Measurements from ENCODE around the gene ARHGAP9.
A peak's percentile ranks its signal among the peaks of the same experiment; 100 is the strongest.
"Not testable (repeated sequence)": the region's sequence is repeated elsewhere in the genome, so short reads cannot be mapped to it uniquely, and the experiment has no call there.

ARHGAP9 gene

DNA sequence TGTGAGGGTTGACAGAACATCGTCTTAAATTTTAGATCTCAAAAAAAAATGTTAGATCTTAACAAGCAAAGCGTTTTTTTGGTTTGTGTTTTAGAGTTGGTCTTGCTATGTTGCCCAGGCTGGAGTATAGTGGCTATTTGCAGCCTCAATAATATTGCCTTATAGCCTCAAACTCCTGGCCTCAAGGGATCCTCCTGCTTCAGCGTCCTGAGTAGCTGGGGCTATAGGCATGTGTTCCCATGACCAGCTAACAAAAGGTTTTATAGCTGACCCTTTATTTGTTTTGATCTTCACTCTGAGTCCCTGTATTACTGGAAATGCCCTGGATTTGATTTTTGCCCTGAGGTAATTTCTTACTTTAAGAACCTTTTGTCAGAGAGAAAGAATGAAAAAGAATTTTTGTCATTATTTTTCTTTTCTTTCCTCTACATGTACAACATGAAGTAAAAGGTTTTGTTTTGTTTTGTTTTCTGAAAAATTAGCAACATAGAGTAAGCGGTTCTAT, 39.9 kb downstream of the ARHGAP9 start:
- no peak for DNase-seq (ENCODE audit: low read depth in 1 of 2, low spot score in 1 of 2)

DNA sequence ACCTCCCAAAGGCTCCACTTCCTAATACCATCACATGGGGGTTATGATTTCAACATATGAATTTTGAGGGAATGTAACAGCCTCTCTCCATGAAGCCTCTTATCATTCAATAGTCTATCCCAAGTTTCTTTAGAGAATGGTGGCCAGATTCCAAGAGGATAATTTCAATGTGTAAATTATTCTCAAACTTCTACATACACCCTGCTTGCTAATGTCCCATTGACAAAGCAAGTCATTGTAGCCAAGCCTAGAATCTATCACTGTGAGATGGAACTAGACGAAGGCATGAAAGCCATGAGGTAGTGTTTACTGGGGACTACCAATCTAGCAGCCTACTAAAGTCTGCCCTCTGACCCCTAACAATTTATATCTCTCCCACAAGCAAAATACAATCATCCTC, 41.3 kb downstream of the ARHGAP9 start:
- no peak for DNase-seq (ENCODE audit: low read depth in 1 of 2, low spot score in 1 of 2)

DNA sequence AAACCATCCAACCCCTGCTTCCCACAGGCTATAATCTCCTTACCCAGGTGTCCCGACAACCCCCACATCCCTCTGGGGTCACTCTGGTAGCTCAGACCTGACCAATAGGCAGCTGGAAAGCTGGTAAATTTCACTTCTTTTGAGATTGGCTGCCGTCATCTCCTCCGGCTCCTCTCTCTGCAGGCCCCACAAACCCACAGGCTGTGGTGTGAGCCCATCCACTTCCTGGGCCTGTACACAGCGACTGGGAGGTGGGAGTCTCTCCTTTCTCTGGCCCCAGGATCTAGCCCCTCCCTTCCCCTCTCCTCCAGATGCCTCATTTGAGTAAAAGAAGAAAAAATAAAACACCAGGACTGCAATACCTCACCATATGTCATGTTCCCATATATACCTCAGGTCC, 44.4 kb downstream of the ARHGAP9 start:
- no peak for DNase-seq (ENCODE audit: low read depth in 1 of 2, low spot score in 1 of 2)

DNA sequence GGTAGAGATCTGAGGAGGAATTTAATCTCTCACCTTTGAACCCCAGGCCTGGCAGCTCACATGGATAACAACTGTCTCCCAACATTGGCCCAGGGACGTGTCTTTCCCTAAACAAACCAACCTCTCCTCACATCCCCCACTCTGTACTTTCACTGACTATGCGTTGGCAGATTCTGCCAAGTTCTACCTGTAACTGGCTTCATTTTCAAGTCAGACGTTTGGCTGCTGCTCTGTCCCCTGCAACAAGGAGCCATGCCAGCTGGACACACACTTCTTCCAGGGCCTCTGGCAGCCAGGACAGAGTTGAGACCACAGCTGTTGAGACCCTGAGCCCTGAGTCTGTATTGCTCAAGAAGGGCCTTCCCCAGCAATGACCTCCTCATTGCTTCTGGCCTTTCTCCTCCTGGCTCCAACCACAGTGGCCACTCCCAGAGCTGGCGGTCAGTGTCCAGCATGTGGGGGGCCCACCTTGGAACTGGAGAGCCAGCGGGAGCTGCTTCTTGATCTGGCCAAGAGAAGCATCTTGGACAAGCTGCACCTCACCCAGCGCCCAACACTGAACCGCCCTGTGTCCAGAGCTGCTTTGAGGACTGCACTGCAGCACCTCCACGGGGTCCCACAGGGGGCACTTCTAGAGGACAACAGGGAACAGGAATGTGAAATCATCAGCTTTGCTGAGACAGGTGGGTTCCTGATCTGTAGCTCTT, 45.0 kb downstream of the ARHGAP9 start, which contains the start of gene INHBC:
Gene INHBC (plus strand): TSS at position 268 of the 707 bp plus-strand sequence. CDS start 103 bp downstream, at position 371.
- DNase-seq (ENCODE audit: low read depth in 1 of 2, low spot score in 1 of 2), result no peak

DNA sequence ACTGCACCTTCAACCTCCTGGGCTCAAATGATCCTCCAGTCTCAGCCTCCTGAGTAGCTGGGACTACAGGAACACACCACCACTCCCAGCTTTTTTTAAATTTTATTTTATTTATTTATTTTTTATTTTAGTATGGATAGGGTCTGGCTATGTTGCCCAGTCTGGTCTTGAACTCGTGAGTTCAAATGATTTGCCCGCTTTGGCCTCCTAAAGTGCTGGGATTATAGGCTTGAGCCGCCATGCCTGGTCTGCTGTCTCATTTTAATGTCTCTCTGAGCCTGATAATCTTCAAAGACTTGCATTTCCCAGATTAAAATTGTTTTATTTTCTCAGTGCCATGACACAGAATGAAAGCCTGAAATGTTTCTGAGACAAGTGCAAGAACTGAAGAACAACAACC, 46.3 kb downstream of the ARHGAP9 start:
- DNase-seq (ENCODE audit: low read depth in 1 of 2, low spot score in 1 of 2), result no peak

DNA sequence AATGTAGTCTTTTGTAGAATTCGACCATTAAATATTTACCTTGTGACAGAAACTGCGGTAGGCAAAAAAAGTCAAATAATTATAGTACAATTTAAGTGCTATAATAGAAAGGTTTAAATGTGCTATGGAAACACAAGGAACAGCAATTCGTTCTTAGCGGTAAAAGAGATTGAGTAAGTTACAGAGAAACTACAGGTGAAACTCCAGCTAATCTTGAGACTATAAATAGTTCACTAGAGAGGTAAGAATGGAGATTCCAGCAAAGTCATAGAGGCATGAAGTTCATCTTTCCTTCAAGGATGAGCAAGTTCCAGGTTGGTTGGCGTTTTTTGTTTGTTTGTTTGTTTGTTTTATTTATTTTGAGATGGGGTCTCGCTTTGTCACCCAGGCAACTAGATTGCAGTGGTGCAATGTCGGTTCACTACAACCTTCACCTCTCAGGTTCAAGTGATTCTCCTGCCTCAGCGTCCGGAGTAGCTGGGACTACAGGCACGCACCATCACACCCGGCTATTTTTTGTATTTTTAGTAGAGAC, 47.9 kb downstream of the ARHGAP9 start:
- DNase-seq (ENCODE audit: low read depth in 1 of 2, low spot score in 1 of 2), result no peak

DNA sequence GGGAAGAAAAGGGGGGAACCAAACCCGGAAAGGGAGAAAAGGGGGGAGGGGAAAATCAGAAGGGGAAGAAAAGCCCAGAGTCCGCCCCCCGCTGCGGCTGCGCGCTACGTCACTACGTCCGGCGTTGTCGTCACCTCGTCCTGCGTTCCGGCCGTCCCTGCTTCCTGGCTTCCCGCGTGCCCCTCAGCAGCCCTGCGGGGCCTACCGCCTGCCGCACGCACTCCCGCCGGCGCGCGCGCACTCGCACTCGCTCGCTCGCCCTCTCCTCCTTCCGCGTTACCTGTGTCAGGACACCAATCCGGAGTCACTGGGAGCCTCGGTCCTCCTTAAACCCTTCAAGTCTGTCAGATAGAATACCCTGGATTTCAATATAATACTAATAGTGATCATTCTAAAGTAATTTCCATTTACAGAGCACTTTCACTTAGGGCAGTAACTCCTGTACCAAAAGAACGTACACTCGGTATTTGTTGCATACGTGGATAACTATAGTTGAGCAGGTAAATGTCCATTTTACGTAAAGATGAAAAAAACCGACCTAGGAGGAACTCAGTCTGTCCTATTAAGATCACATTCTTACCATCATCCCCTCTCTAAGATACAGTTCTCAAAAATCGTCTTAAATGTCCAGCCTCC, 48.6 kb downstream of the ARHGAP9 start, which contains the start of gene R3HDM2:
Gene R3HDM2 (minus strand): TSS at position 113 of the 636 bp plus-strand sequence. CDS start 120,615 bp downstream, outside the sequence.
- peak; percentile 92 to 95 for DNase-seq (ENCODE audit: low read depth in 1 of 2, low spot score in 1 of 2)

DNA sequence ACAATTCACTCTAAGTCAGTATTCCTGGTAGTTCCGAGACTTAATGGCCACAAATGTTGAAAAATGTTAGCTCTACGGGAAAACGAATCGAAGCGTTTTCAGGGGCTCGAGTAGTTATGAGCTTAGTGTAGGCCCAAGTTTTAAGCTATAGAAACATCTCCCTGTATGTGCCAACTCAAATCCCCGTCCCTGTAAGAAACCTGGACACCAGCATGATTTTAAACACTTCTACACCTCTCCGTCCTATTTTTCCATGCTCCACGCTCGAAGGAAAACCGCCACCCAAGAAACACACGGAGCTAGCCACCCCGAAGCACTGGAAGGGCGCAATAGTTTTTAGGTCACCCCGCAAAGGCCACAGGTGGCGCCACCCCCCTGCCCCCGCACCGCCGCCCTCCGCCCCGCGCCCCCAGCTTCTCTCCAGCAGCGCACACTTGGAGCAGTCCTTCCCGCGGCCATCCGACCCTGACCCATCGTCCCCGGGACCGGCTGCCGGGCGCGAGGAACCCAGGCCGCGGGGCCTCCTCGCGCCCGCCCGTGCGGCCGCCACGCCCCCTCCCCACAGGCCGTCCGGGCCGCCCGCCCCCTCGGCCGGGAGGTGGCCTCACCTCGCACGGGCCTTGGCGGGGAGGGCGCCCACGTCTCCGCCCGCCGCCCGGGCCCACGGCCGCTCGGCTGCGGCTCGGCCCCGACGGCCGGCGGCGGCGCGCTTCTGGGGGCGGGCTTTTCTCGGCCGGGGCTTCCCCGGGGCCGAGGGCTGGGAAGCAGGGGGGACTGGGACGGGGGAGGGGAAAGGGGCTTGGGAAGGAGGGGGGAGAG, 49.3 kb downstream of the ARHGAP9 start:
- peak; percentile 13 to 26 for DNase-seq (ENCODE audit: low read depth in 1 of 2, low spot score in 1 of 2)

DNA sequence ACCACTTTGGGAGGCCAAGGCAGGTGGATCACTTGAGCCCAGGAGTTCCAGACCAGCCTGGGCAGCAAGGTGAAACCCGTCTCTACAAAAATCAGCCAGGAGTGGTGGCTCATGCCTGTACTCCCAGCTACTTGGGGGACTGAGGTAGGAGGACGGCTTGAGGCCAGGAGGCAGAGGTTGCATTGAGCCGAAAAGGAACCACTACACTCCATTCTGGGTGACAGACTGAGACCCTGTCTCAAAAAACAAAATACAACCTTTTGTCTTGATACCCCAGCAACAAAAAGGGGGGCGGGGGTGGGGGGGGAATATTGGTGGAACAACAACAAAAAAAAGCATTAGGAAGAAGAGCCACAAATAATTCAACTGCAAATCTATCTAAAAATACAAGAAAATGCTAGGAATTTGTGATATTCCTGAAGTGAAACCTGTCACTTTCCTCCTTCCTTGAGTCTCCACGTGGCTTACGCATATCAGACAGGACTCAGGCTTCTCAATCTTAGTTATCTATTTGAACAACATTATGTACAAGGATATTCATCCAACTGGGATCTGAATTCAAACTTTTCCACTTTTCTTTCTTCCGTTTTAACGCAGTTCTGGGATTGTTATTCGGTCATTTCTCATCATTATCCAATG, 50.1 kb downstream of the ARHGAP9 start:
- no peak for DNase-seq (ENCODE audit: low read depth in 1 of 2, low spot score in 1 of 2)

DNA sequence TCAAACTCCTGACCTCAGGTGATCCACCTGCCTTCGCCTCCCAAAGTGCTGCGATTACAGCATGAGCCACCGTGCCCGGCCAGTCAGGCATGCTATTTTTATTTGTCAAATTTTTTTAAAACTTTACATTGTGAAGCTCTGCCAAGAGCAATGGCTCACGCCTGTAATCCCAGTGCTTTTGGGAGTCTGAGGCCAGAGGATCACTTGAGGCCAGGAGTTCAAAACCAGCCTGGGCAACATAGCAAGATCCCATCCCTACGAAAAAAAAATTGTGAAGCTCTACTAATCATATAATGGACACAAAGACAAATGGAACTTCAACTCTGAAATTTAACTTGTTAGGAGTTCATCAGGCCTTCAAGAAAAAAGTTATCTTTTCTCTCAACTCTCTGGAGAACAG, 50.7 kb downstream of the ARHGAP9 start:
- no peak for DNase-seq (ENCODE audit: low read depth in 1 of 2, low spot score in 1 of 2)

DNA sequence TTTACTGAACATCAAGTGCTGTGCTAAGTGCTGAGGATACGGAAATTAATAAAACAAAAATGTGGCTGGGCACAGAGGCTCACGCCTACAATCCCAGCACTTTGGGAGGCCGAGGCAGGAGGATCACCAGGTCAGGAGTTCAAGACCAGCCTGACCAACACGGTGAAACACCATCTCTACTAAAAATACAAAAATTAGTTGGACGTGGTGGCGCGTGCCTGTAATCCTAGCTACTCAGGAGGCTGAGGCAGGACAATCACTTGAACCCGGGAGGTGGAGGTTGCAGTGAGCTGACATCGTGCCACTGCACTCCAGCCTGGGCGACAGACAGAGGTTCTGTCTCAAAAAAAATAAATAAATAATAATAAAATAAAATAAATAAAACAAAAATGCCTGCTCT, 52.7 kb downstream of the ARHGAP9 start:
- DNase-seq (ENCODE audit: low read depth in 1 of 2, low spot score in 1 of 2), result not testable (repeated sequence)

Measured in activated CD4-positive, alpha-beta T cell treated with anti-CD3 and anti-CD28 coated beads, Interleukin-2, amount 50 U/mL, for 24 hours (primary cell).